SK-N-SH (cell line): ENCODE measurements around the gene RAPGEF4. TPM values are rescaled to one million over a fixed set of nuclear protein-coding genes. Genes with fewer than 3 reads are reported as not detected.

Experiments used
- CTCF ChIA-PET: fragments of 300-600, 350-600 bp; formaldehyde crosslinking; extraction: SDS; loops from one replicate; lab custom pipeline; 2021; lab: Yijun Ruan, JAX
- POLR2A ChIA-PET: fragments of 350-600 bp; sonication (Branson Sonifier 250); formaldehyde crosslinking; extraction: SDS; loops from one replicate; lab custom pipeline; 2020; ENCODE audit warnings: antibody characterized with exemption, inconsistent platforms; lab: Yijun Ruan, JAX
- DNase-seq: peaks from one replicate; pipeline ENCODE4 v3.0.0; 2012
- H2AFZ ChIP-seq: fragments of 200-600 bp; sonication (generic); 2 replicates; pipeline ENCODE4 v1.8.1; 2016; ENCODE audit warnings: antibody characterized with exemption, mild to moderate bottlenecking, low read depth
- H3F3A ChIP-seq: fragments of 200-600 bp; sonication (generic); replicated peaks from 2 replicates; pipeline ENCODE3; 2016; ENCODE audit warnings: antibody characterized with exemption, mild to moderate bottlenecking; ENCODE audit not compliant: insufficient read depth
- H3K27ac ChIP-seq, 2 experiments: fragments of 200-500 bp in 1 of 2; fragments of 200-600 bp in 1 of 2; sonication (Bioruptor generic) in 1 of 2; sonication (generic), shearing (Covaris generic) in 1 of 2; 2 replicates each; pipeline versions ENCODE4 v1.5.1 to v1.6.1; 2014 to 2016; ENCODE audit warnings: low read depth in 2 of 2, inconsistent platforms in 1 of 2, low read length in 1 of 2, mild to moderate bottlenecking in 1 of 2, mixed read lengths in 1 of 2
- H3K27me3 ChIP-seq: fragments of 200-600 bp; sonication (generic), shearing (Covaris generic); 2 replicates; pipeline ENCODE4 v1.6.1; 2016; ENCODE audit warnings: mixed run types; ENCODE audit not compliant: insufficient read depth
- H3K36me3 ChIP-seq, 2 experiments: fragments of 200-500 bp in 1 of 2; fragments of 200-600 bp in 1 of 2; sonication (Bioruptor generic) in 1 of 2; sonication (generic) in 1 of 2; replicated peaks in 1 of 2; 2 replicates each; pipeline versions ENCODE3 to v1.5.1; 2014 to 2016; ENCODE audit warnings: low read length in 1 of 2, mild to moderate bottlenecking in 1 of 2; ENCODE audit not compliant: insufficient read depth in 2 of 2, control insufficient read depth in 1 of 2
- H3K4me1 ChIP-seq, 2 experiments: fragments of 200-500 bp in 1 of 2; fragments of 200-600 bp in 1 of 2; sonication (Bioruptor generic) in 1 of 2; sonication (generic), shearing (Covaris generic) in 1 of 2; 2 replicates each; pipeline versions ENCODE4 v1.5.1 to v1.6.1; 2014 to 2016; ENCODE audit warnings: low read depth in 1 of 2, low read length in 1 of 2, mixed run types in 1 of 2; ENCODE audit not compliant: insufficient read depth in 2 of 2, control insufficient read depth in 1 of 2
- H3K4me2 ChIP-seq: fragments of 200-600 bp; sonication (generic), shearing (Covaris generic); 2 replicates; pipeline ENCODE4 v1.6.1; 2017; ENCODE audit warnings: mixed run types
- H3K4me3 ChIP-seq, 2 experiments: fragments of 200-500 bp in 1 of 2; fragments of 200-600 bp in 1 of 2; sonication (Bioruptor generic) in 1 of 2; sonication (generic), shearing (Covaris generic) in 1 of 2; 2 replicates each; pipeline versions ENCODE4 v1.5.1 to v1.8.1; 2014 to 2016; ENCODE audit warnings: low read depth in 2 of 2, inconsistent platforms in 1 of 2, low read length in 1 of 2, mild to moderate bottlenecking in 1 of 2, mixed read lengths in 1 of 2, moderate library complexity in 1 of 2
- H3K79me2 ChIP-seq: fragments of 200-600 bp; sonication (generic); 2 replicates; pipeline ENCODE4 v1.8.1; 2017; ENCODE audit warnings: mild to moderate bottlenecking; ENCODE audit not compliant: insufficient read depth
- H3K9ac ChIP-seq: fragments of 200-600 bp; sonication (generic); 2 replicates; pipeline ENCODE4 v1.6.1; 2017; ENCODE audit warnings: mixed run types
- H3K9me2 ChIP-seq: fragments of 200-600 bp; sonication (generic); 2 replicates; pipeline ENCODE4 v1.6.1; 2017; ENCODE audit warnings: mixed run types
- H3K9me3 ChIP-seq: fragments of 200-600 bp; sonication (generic); 2 replicates; pipeline ENCODE4 v1.6.1; 2017; ENCODE audit warnings: mixed run types, mild to moderate bottlenecking, moderate library complexity
- H4K20me1 ChIP-seq: fragments of 200-600 bp; sonication (generic); 2 replicates; pipeline ENCODE4 v1.6.1; 2017; ENCODE audit warnings: mild to moderate bottlenecking, mixed run types; ENCODE audit not compliant: insufficient read depth
- CHD2 ChIP-seq: fragments of 150-350 bp; IDR thresholded peaks from 2 replicates; pipeline ENCODE4 v1.6.1; 2018; ENCODE audit warnings: low read length; ENCODE audit not compliant: partially characterized antibody
- CTCF ChIP-seq: fragments of 200-600 bp; sonication (generic); IDR thresholded peaks from 2 replicates; pipeline ENCODE4 v1.6.1; 2017; ENCODE audit warnings: antibody characterized with exemption, mild to moderate bottlenecking, moderate library complexity
- ELF1 ChIP-seq: IDR thresholded peaks from 2 replicates; pipeline ENCODE4 v1.4.0; 2012
- EP300 ChIP-seq, 2 experiments: IDR thresholded peaks; 2 replicates each; pipeline versions ENCODE4 v1.4.0 to v1.6.1; 2012; ENCODE audit warnings: borderline replicate concordance in 1 of 2, low read depth in 1 of 2, low read length in 1 of 2
- EZH2phosphoT487 ChIP-seq: fragments of 200-600 bp; sonication (generic); IDR thresholded peaks from 2 replicates; pipeline ENCODE4 v1.6.1; 2017; ENCODE audit warnings: low read depth, mixed run types, mild to moderate bottlenecking, antibody characterized with exemption, moderate library complexity, borderline replicate concordance
- FOSL2 ChIP-seq: IDR thresholded peaks from 2 replicates; pipeline ENCODE4 v1.4.0; 2012; ENCODE audit warnings: low read depth, mild to moderate bottlenecking, moderate library complexity, borderline replicate concordance
- FOXJ3 ChIP-seq: sonication (generic); formaldehyde crosslinking; IDR thresholded peaks from 2 replicates; pipeline ENCODE4 v1.5.1; 2020; ENCODE audit warnings: mild to moderate bottlenecking, missing genetic modification reagents
- GATA2 ChIP-seq: sonication (generic); formaldehyde crosslinking; IDR thresholded peaks from 2 replicates; pipeline ENCODE4 v1.5.0; 2020; ENCODE audit warnings: mild to moderate bottlenecking, missing genetic modification reagents
- MAX ChIP-seq: IDR thresholded peaks from 2 replicates; pipeline ENCODE4 v1.4.0; 2012; ENCODE audit warnings: low read depth
- POLR2AphosphoS5 ChIP-seq: IDR thresholded peaks from 2 replicates; pipeline ENCODE4 v1.6.1; 2012; ENCODE audit warnings: low read depth, low read length
- RCOR1 ChIP-seq: fragments of 150-350 bp; IDR thresholded peaks from 2 replicates; pipeline ENCODE4 v1.6.1; 2017; ENCODE audit warnings: antibody characterized with exemption, low read length
- REST ChIP-seq: IDR thresholded peaks from 2 replicates; pipeline ENCODE4 v1.6.1; 2012; ENCODE audit warnings: mild to moderate bottlenecking, low read depth, low read length, moderate library complexity
- RFX5 ChIP-seq: IDR thresholded peaks from 2 replicates; pipeline ENCODE4 v1.6.1; 2012; ENCODE audit warnings: mild to moderate bottlenecking, improper control_type of control experiment, low read length
- TCF12 ChIP-seq: IDR thresholded peaks from 2 replicates; pipeline ENCODE4 v1.4.0; 2012
- WGBS: methylation state at CpG from one replicate; pipeline ENCODE4 v1.1.6; 2017; ENCODE audit warnings: low lambda C conversion rate; 5-methylcytosine and 5-hydroxymethylcytosine counted together
- polyA plus RNA-seq, 3 experiments: library from polyadenylated mRNA; depleted of rRNA; stranded (reverse); fragments of >200 nt; gene quantifications; 2 replicates each; pipeline ENCODE4 v1.2.3, GENCODE V29; 2012

RAPGEF4 gene
- polyA plus RNA-seq, 1 of the 3 experiments (the other 2 are of a cell fraction), result 0.30 TPM

- TF ChIP-seq CTCF (no peak), MAX (no peak), RFX5 (no peak), EZH2phosphoT487 (no peak)
These were observed 71.4 kb downstream of the RAPGEF4 start (continued) for GRCh38 chr2:172806996-172807395.

GRCh38 chr2:172808156-172808555, 72.5 kb downstream of the RAPGEF4 start:
- ChIA-PET CTCF (interaction anchor here (1.7 to 9.3 kb wide), 6 partner anchors 8 to 1533 kb away, joined by 4 to 174 read pairs (median 20); no protein-coding TSS in a partner anchor), POLR2A (no interaction called here)
- Histone ChIP-seq H3K27me3 (no peaks in the 10 kb centered on the region), H3F3A (no peaks in the 10 kb centered on the region), H4K20me1 (no peaks in the 10 kb centered on the region), H3K79me2 (no peaks in the 10 kb centered on the region), H3K4me2 (no peak overlapping the region), H3K4me1 (peaks cover 0 to 23% of the 10 kb centered on the region in 2 experiments; a peak in 2 of 4 replicates), H3K9me2 (no peaks in the 10 kb centered on the region), H3K9ac (no peak overlapping the region), H3K36me3 (no peaks in the 10 kb centered on the region), H3K9me3 (no peaks in the 10 kb centered on the region), H3K27ac (no peak overlapping the region), H3K4me3 (no peak overlapping the region), H2AFZ (no peak overlapping the region)
- 76% methylated on average over 4 of the region's 4 CpGs for WGBS
- TF ChIP-seq TCF12 (no peak), GATA2 (CRISPR knock-in tag) (no peak), POLR2AphosphoS5 (no peak), ELF1 (no peak), FOSL2 (no peak), RFX5 (no peak)
- no peak for DNase-seq

- ChIA-PET CTCF (interaction anchor here (0.7 to 9.3 kb wide), 2 partner anchors 48 to 122 kb away, joined by 3 to 174 read pairs; no protein-coding TSS in a partner anchor), POLR2A (interaction anchor here (0.6 kb wide), 1 partner anchor 120 kb away, joined by 3 read pairs; no protein-coding TSS in a partner anchor)
- Histone ChIP-seq H3F3A (no peaks in the 10 kb centered on the region), H3K4me3 (no peak overlapping the region), H4K20me1 (no peaks in the 10 kb centered on the region), H3K9me3 (no peaks in the 10 kb centered on the region), H3K36me3 (no peaks in the 10 kb centered on the region), H3K9ac (no peak overlapping the region), H3K4me2 (no peak overlapping the region), H3K4me1 (peaks cover 0 to 37% of the 10 kb centered on the region in 2 experiments; a peak in 2 of 4 replicates), H3K9me2 (no peaks in the 10 kb centered on the region), H2AFZ (no peak overlapping the region; the same call in 1 of the 2 replicates), H3K79me2 (no peaks in the 10 kb centered on the region), H3K27me3 (no peaks in the 10 kb centered on the region), H3K27ac (peak overlapping the region in 1 of 2 experiments; percentile 64; a peak in 2 of 4 replicates)
- peak; percentile 59 for DNase-seq
- WGBS, result 19% methylated on average over 2 of the region's 2 CpGs
- TF ChIP-seq RCOR1 (0 out of 2 replicates have a peak, but pooled peaks have one; percentile 31), CHD2 (peak; percentile 50), EP300 (IDR thresholded peaks at IDR 0.05; ENCODE audit: borderline replicate concordance in 1 of 2, low read depth in 1 of 2, low read length in 1 of 2) (peak in 1 of 2 experiments; percentile 71; a peak in 2 of 4 replicates), FOXJ3 (CRISPR knock-in tag) (0 out of 2 replicates have a peak, but pooled peaks have one; percentile 30), REST (no peak), EZH2phosphoT487 (no peak)
These were observed 75.4 kb downstream of the RAPGEF4 start for GRCh38 chr2:172811027-172811426.
